HG03558 (cell line): Measurements from ENCODE around the gene KCTD20.
"Not testable (repeated sequence)": the region's sequence is repeated elsewhere in the genome, so short reads cannot be mapped to it uniquely, and the experiment has no call there.

ENCODE experiments used
- ATAC-seq: cut with Tn5 transposase; IDR thresholded peaks from one replicate; pipeline ENCODE4 v1.9.1; 2021; ENCODE audit warnings: moderate number of reproducible peaks; ENCODE audit not compliant: unreplicated experiment; ENCODE audit errors: extremely low read depth

Gene KCTD20

DNA sequence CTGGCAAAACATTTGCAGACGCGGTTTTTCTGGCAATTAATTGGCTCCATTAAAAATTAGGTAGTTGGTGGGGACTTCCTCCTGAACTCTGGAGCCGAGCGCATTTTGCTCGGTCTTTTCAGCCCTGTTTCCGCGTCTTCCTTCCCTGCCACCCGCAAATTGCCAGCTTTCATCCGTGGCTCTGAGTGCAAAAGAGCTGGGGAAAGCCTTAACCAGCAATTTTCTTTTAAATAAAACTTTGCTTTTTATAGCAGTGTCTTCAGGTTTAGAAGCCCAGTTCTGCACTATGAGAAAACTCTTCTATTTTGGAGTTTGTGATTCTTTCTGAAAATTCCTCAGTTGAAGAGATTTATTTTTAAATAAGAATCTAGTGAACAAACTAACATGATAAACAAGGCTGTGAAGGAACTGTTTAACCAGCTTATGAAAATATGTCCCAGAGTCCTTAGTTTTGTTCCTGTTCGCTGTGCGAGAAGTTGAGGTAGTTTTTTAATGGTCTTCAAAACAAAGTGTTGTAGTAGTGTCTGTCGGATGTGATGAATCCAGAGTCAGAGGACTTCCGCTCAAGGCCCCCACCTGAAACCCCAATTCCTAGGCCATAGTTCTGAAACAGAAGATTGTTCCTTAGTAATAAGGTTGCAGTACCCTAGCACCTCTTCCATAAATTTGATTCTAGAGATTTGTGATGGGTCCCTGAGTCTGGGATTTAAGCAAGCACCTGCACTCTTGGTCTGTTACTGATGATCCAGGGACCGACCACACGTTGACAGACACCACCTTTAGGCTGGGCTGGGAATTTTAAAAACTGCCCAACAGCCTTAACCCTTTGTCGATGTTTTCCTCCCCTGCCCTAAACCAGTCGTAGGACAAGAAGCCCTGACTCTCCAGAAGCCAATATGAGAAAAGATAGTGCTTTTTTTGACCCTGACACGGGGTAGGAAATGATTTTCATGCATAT, 950 bp downstream of the KCTD20 start:
- no peak for ATAC-seq

GRCh38 chr6:36444470-36444869, 1.7 kb downstream of the KCTD20 start:
- no peak for ATAC-seq

DNA sequence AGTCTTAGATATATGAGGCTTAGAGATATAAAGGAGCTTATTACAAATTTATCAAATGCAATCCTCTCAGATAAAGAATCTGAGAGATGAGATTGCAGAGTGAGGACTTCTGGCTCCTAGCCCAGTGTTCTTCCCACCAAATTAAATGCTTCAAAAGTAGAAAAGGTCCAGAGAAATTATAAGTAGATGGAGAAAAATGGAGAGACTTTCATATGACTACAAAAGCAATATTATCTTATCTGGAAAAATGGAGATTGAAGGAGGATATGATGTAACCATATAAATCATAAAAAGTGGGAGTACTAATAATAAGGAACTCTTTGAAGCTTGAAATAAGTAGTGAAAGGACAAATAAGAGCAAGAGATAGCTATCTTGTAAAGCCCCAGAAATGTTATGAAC, 2.8 kb downstream of the KCTD20 start:
- no peak for ATAC-seq

- not testable (repeated sequence) for ATAC-seq
These were observed 6.4 kb downstream of the KCTD20 start for GRCh38 chr6:36449173-36449572.

DNA sequence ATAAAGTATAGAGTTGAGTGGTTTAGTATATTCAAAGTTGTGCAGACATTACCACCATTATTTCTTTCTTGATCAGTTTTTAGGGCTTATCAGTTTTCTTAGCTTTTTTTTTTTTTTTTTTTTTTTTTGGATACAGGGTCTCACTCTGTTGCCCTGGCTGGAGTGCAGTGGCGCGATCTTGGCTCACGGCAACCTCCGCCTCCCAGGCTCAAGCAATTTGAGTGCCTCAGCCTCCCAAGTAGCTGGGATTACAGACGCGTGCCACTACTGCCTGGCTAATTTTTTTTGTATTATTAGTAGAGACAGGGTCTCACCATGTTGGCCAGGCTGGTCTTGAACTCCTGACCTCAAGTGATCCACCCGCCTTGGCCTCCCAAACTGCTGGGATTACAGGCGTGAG, 10.1 kb downstream of the KCTD20 start:
- not testable (repeated sequence) for ATAC-seq

DNA sequence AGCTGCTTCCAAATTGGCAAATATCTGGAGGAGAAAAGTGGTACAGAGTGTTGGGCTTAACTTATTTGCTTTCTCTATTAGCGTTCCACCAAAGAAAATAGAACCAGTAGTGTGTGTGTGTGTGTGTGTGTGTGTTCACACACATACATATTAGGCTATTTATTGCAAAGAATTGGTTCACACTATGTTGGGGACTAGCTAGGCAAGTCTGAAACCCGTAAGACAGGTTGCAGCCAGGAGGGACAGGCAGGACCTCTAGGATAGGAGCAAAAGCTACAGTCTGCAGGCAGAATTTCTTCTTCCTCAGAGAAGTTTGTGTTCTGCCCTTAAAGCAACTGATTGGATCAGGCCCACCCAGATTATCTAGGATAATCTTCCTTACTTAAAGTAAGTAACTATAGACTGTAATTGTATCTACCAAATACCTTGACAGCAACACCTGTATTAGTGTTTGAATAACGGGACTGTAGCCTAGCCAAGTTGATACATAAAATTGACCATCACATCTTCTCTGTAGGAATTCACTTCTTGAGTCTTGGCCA, 12.8 kb downstream of the KCTD20 start:
- ATAC-seq: no peak

GRCh38 chr6:36459501-36459900, 16.7 kb downstream of the KCTD20 start:
- ATAC-seq: no peak

DNA sequence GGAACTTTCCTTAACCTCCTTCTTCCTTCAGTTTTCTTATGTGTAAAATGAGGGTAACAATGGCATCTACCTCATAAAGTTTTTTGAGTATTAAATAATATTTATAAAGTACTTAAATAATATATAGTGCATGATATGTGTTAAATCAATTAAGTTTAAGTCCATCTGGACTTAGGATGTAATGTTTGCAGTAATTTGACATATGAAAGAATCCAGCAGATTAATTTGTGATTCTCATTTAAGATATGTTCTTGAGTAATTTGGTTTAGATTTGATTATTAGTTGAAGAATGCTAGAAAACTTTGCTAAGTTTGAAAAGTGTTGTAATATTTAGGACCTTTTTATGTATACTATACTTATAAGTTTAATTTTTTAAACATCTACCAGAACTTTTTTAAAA, 18.1 kb downstream of the KCTD20 start:
- ATAC-seq: no peak

GRCh38 chr6:36461646-36462045, 18.8 kb downstream of the KCTD20 start:
- ATAC-seq: no peak

DNA sequence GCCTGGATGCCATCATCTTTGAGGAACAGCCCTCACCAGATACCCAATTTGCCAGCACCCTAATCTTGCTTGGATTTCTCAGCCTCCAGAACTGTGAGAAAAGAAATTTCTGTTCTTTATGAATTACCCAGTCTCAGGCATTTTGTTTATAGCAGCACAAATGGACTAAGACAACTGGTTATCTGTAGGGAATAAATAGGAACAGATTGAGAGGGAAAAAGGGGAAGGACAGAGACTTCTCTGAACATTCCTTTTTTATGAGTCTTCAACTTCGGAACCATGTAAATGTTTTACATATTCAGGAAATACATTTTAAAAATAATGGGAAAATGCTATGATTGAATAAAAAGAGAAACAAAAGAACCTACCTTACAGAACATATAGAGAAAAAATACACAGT, 20.9 kb downstream of the KCTD20 start:
- ATAC-seq: no peak

- ATAC-seq: no peak
These were observed 21.4 kb downstream of the KCTD20 start for GRCh38 chr6:36464233-36464632.

GRCh38 chr6:36467625-36468024, 24.8 kb downstream of the KCTD20 start:
- ATAC-seq: no peak

GRCh38 chr6:36469148-36469661, 26.4 kb downstream of the KCTD20 start:
- no peak for ATAC-seq

GRCh38 chr6:36469946-36470345, 27.1 kb downstream of the KCTD20 start:
- no peak for ATAC-seq

DNA sequence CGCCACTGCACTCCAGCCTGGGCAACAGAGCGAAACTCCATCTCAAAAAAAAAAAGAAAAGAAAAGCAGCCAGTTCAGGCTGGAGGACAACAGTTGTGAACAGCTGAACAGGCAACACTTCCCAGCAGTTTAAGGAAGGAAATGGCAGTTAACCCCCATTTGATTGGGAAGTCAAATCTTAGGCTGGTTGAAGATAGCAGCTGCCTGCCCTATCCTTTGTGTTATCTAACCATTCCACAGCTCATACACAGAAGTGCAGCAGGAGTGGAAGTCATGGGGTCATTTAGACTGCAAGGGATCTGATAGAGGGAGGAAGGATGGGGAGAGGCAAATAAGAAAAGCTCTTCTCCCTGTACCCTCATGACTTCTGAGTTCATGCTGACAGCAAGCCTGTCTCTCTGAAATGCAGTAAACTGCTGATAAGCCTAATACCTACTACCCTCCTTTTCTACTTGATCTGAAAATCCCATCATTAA, 35.3 kb downstream of the KCTD20 start:
- no peak for ATAC-seq

DNA sequence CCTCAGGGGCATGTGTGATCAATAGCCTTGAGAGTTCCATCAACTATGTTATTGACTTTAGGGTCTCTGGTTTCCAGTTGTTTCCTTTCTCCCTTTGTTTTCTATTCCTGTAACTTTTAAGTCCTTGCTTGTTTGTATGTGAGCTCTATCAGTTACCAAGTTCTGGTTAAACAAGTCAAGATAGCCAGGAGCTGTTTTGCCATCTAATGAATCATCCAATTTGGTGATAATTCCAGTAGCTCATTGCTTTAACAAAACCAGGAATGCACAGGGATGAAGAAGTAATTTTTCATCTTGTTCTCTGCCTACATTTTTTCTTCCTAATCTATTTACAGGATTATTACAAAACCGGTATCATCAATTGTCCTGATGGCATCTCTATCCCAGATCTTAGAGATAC, 36.5 kb downstream of the KCTD20 start:
- no peak for ATAC-seq

- not testable (repeated sequence) for ATAC-seq
These were observed 40.5 kb downstream of the KCTD20 start for GRCh38 chr6:36483326-36483725.

DNA sequence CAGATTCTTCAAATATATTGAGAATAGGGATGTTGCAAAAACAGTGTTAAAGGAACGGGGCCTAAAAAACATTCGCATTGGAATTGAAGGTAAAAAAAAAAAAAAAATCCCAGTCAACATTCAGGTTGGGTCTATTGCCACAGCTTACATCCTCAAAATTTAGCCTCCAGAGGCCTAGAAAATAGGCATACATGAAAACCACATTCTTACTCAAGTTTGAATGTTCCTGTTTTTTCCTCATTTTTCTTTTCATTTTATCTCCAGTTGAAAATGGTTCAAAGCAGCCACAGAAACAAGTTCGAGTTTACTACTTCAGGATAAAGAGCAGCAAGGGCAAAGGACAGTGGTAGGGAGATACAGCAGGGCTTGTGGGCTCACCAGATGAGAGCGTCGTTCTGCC, 41.9 kb downstream of the KCTD20 start:
- no peak for ATAC-seq

GRCh38 chr6:36487698-36488097, 44.9 kb downstream of the KCTD20 start:
- ATAC-seq: no peak

GRCh38 chr6:36488221-36488620, 45.4 kb downstream of the KCTD20 start:
- ATAC-seq: no peak

- no peak for ATAC-seq
These were observed 46.6 kb downstream of the KCTD20 start for GRCh38 chr6:36489426-36489825.
